ENCODE measurements around the gene DDX19B. TPM values are rescaled to one million over a fixed set of nuclear protein-coding genes. Genes with fewer than 3 reads are reported as not detected.
A peak's percentile ranks its signal among the peaks of the same experiment; 100 is the strongest.

The DDX19B gene
- total and polyA plus RNA-seq, 9 of the 15 experiments (the other 6 are each of a cell fraction or from before 2014, with no cell fraction given), result 7.0 to 32.9 (median 19.3) TPM

- peak; percentile 36; the same call in 1 of the 2 replicates for TF ChIP-seq LCOR (CRISPR knock-in tag; IDR thresholded peaks at IDR 0.05)
- 0 out of 4 replicates have a peak, but pooled peaks of 1 of the 2 experiments have one; percentile 14 for TF ChIP-seq SRF (CRISPR knock-in tag; IDR thresholded peaks at IDR 0.05)
- TF ChIP-seq ZFP36 (IDR thresholded peaks at IDR 0.05; ENCODE audit: low read depth, low read length, partially characterized antibody), result peak; percentile 2
- TF ChIP-seq ETV1 (tag; conservative IDR thresholded peaks at IDR 0.05; ENCODE audit: low read depth), result peak; percentile 83
- TF ChIP-seq SIX5 (IDR thresholded peaks at IDR 0.05; ENCODE audit: borderline replicate concordance in 1 of 2, insufficient read depth in 1 of 2, low read depth in 1 of 2, low read length in 2 of 2), result no peak
- TF ChIP-seq POLR2A (conservative IDR thresholded peaks at IDR 0.05), result peak; percentile 81
- 0 out of 2 replicates have a peak, but pooled peaks have one; percentile 8 for TF ChIP-seq FOXP1 (CRISPR knock-in tag; IDR thresholded peaks at IDR 0.05)
- peak in 1 of 3 experiments; percentile 19 for TF ChIP-seq YY1 (IDR thresholded peaks at IDR 0.05; ENCODE audit: borderline replicate concordance in 1 of 3, control insufficient read depth in 1 of 3, extremely low read depth in 1 of 3, insufficient read depth in 3 of 3, insufficient read length in 1 of 3, insufficient replicate concordance in 2 of 3, low read depth in 1 of 3, low read length in 2 of 3)
- TF ChIP-seq SIN3A (IDR thresholded peaks at IDR 0.05; ENCODE audit: borderline replicate concordance in 2 of 2, control insufficient read depth in 1 of 2, low read depth in 2 of 2, low read length in 2 of 2), result no peak; a peak in 1 of 4 replicates
- peak in 1 of 2 experiments; percentile 37; a peak in 1 of 4 replicates for TF ChIP-seq NRF1 (conservative IDR thresholded peaks at IDR 0.05 in 1 of 2, IDR thresholded peaks at IDR 0.05 in 1 of 2)
- TF ChIP-seq RFX5 (IDR thresholded peaks at IDR 0.05; ENCODE audit: low read depth, low read length), result no peak
- no peak for TF ChIP-seq KLF10 (CRISPR knock-in tag; IDR thresholded peaks at IDR 0.05)
- peak; percentile 48 for TF ChIP-seq CEBPB (tag; IDR thresholded peaks at IDR 0.05)
- no peak for TF ChIP-seq KDM4B (IDR thresholded peaks at IDR 0.05; ENCODE audit: borderline replicate concordance in 2 of 2, low read depth in 1 of 2)
- TF ChIP-seq ZNF609 (CRISPR knock-in tag; IDR thresholded peaks at IDR 0.05; ENCODE audit: borderline replicate concordance), result no peak
- TF ChIP-seq MYC (IDR thresholded peaks at IDR 0.05; ENCODE audit: low read depth, low read length), result peak; percentile 61; the same call in 1 of the 2 replicates
- TF ChIP-seq MYC (CRISPR knock-in tag; IDR thresholded peaks at IDR 0.05; ENCODE audit: borderline replicate concordance, low read depth), result no peak
- peak; percentile 59 for TF ChIP-seq POLR2B (IDR thresholded peaks at IDR 0.05; ENCODE audit: low read depth, partially characterized antibody)
- no peak for TF ChIP-seq DEAF1 (CRISPR knock-in tag; IDR thresholded peaks at IDR 0.05)
These were observed at the start of gene DDX19B (continued) for GRCh38 chr16:70298988-70299938.

All from K562 (cell line).